ENCODE data around the gene HTR4. TPM values are rescaled to one million over a fixed set of nuclear protein-coding genes. Genes with fewer than 3 reads are reported as not detected.

HTR4 gene
- total RNA-seq, 1 experiment from 2014 or later, result not detected

- Histone ChIP-seq H3K36me3 (ENCODE audit: control insufficient read depth in 1 of 2, insufficient read depth in 2 of 2, low read length in 2 of 2) (no peaks in the 10 kb centered on the region), H3K27me3 (ENCODE audit: insufficient read depth, low read length) (peaks cover 9% of the 10 kb centered on the region), H3K79me2 (ENCODE audit: insufficient read depth, low read length) (no peaks in the 10 kb centered on the region), H4K20me1 (ENCODE audit: insufficient read depth) (no peaks in the 10 kb centered on the region), H2AFZ (ENCODE audit: low read depth, low read length, poor library complexity, severe bottlenecking) (no peak overlapping the region), H3K27ac (ENCODE audit: low read depth, low read length) (no peak overlapping the region), H3K4me3 (replicated peaks in 1 of 2; ENCODE audit: low read depth in 1 of 2, low read length in 2 of 2) (no peak overlapping the region), H3K4me1 (ENCODE audit: control insufficient read depth in 1 of 2, insufficient read depth in 2 of 2, low read length in 2 of 2) (no peaks in the 10 kb centered on the region), H3K9ac (ENCODE audit: low read length) (no peak overlapping the region), H3K9me3 (ENCODE audit: control insufficient read depth in 1 of 2, insufficient read depth in 1 of 2, low read depth in 1 of 2, low read length in 2 of 2) (no peaks in the 10 kb centered on the region), H3K9me2 (ENCODE audit: insufficient read depth) (no peaks in the 10 kb centered on the region), H3K4me2 (ENCODE audit: low read length) (no peak overlapping the region)
- ChIA-PET POLR2A (no interaction called here), RAD21 (ENCODE audit: low non-redundant PET in 1 of 2, low total read pairs in 2 of 2, uncharacterized antibody in 2 of 2, unreplicated experiment in 2 of 2) (no interaction called here), CTCF (interaction anchor here (0.9 kb wide), 1 partner anchor 208 kb away, joined by 3 read pairs; no protein-coding TSS in a partner anchor)
- BruUV-seq (replicated peaks), result no TSS peak
- ATAC-seq, result peak; percentile 67
- intact Hi-C loops (cut with micrococcal nuclease), result no loop called here
- TF ChIP-seq CBX3 (IDR thresholded peaks at IDR 0.05; ENCODE audit: low read depth) (no peak), TCF7L2 (IDR thresholded peaks at IDR 0.05; ENCODE audit: borderline replicate concordance, extremely low read depth, insufficient read depth, insufficient read length) (no peak), CTCF (IDR thresholded peaks at IDR 0.05 in 2 of 3, conservative IDR thresholded peaks at IDR 0.05 in 1 of 3; ENCODE audit: borderline replicate concordance in 1 of 3, insufficient read depth in 1 of 3, low read depth in 2 of 3, low read length in 2 of 3) (peak in 1 of 3 experiments; percentile 25; a peak in 1 of 6 replicates), RAD21 (IDR thresholded peaks at IDR 0.05; ENCODE audit: low read depth) (peak; percentile 26; the same call in 1 of the 2 replicates)
- DNase-seq (ENCODE audit: low read depth, low spot score), result peak; percentile 6
These were observed 131.2 kb downstream of the HTR4 start for GRCh38 chr5:148523139-148523538.

GRCh38 chr5:148515460-148515859 lies 138.9 kb downstream of the HTR4 start:
- H3K9me2 ChIP-seq (ENCODE audit: insufficient read depth), result no peaks in the 10 kb centered on the region
- no peaks in the 10 kb centered on the region for H3K27me3 ChIP-seq (ENCODE audit: insufficient read depth, low read length)
- ChIA-PET POLR2A (no interaction called here), CTCF (no interaction called here), RAD21 (ENCODE audit: low non-redundant PET in 1 of 2, low total read pairs in 2 of 2, uncharacterized antibody in 2 of 2, unreplicated experiment in 2 of 2) (no interaction called here)
- H3K4me1 ChIP-seq (ENCODE audit: control insufficient read depth in 1 of 2, insufficient read depth in 2 of 2, low read length in 2 of 2), result no peaks in the 10 kb centered on the region
- DNase-seq (ENCODE audit: low read depth, low spot score), result no peak
- ATAC-seq, result no peak
- H3K79me2 ChIP-seq (ENCODE audit: insufficient read depth, low read length), result no peaks in the 10 kb centered on the region
- H3K27ac ChIP-seq (ENCODE audit: low read depth, low read length), result no peak overlapping the region
- no peak overlapping the region for H2AFZ ChIP-seq (ENCODE audit: low read depth, low read length, poor library complexity, severe bottlenecking)
- H3K4me2 ChIP-seq (ENCODE audit: low read length), result no peak overlapping the region
- no peak overlapping the region for H3K9ac ChIP-seq (ENCODE audit: low read length)
- intact Hi-C loops (cut with micrococcal nuclease), result no loop called here
- TF ChIP-seq RAD21 (IDR thresholded peaks at IDR 0.05; ENCODE audit: low read depth) (no peak), YY1 (IDR thresholded peaks at IDR 0.05; ENCODE audit: extremely low read depth, insufficient replicate concordance, low read depth, low read length) (no peak)
- no peaks in the 10 kb centered on the region for H3K9me3 ChIP-seq (ENCODE audit: control insufficient read depth in 1 of 2, insufficient read depth in 1 of 2, low read depth in 1 of 2, low read length in 2 of 2)
- H3K36me3 ChIP-seq (ENCODE audit: control insufficient read depth in 1 of 2, insufficient read depth in 2 of 2, low read length in 2 of 2), result no peaks in the 10 kb centered on the region
- no peak overlapping the region for H3K4me3 ChIP-seq (replicated peaks in 1 of 2; ENCODE audit: low read depth in 1 of 2, low read length in 2 of 2)
- no peaks in the 10 kb centered on the region for H4K20me1 ChIP-seq (ENCODE audit: insufficient read depth)
- BruUV-seq (replicated peaks), result no TSS peak
